Mammary epithelial cell (primary cell): Measurements from ENCODE around the gene PAN2.

Experiments used
- EZH2 ChIP-seq: IDR thresholded peaks from 2 replicates; pipeline ENCODE4 v1.6.1; 2012; ENCODE audit warnings: low read length, inconsistent platforms, borderline replicate concordance
- TF ChIP-seq, protein P1 (sequence below), 2 donors: IDR thresholded peaks in 1 of 2; conservative IDR thresholded peaks in 1 of 2; 2 replicates each; pipeline ENCODE4 v1.5.1; 2011 to 2012; ENCODE audit warnings: inconsistent platforms in 2 of 2, low read length in 2 of 2, mild to moderate bottlenecking in 2 of 2, control low read depth in 1 of 2, low read depth in 1 of 2; ENCODE audit not compliant: insufficient read depth in 1 of 2; ENCODE audit errors: extremely low read depth in 1 of 2

DNA sequence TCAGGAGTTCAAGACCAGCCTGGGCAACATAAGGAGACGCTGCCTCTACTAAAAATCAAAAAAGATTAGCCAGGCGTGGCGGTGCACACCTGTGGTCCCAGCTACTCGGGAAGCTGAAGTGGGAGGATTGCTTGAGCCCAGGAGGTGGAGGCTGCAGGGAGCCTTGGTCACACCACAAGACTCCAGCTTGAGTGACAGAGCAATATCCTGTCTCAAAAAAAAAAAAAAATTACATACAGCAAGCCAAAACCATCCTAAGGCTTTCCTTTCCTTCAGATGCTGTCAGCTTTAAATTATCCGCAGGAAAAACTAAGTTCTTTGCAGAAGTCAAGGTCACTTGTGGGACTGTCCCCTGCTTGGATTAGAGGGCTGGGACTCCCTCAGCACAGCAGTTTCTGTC lies 35.0 kb downstream of the PAN2 start:
- no peak for TF ChIP-seq EZH2
- TF ChIP-seq, protein P1, sequence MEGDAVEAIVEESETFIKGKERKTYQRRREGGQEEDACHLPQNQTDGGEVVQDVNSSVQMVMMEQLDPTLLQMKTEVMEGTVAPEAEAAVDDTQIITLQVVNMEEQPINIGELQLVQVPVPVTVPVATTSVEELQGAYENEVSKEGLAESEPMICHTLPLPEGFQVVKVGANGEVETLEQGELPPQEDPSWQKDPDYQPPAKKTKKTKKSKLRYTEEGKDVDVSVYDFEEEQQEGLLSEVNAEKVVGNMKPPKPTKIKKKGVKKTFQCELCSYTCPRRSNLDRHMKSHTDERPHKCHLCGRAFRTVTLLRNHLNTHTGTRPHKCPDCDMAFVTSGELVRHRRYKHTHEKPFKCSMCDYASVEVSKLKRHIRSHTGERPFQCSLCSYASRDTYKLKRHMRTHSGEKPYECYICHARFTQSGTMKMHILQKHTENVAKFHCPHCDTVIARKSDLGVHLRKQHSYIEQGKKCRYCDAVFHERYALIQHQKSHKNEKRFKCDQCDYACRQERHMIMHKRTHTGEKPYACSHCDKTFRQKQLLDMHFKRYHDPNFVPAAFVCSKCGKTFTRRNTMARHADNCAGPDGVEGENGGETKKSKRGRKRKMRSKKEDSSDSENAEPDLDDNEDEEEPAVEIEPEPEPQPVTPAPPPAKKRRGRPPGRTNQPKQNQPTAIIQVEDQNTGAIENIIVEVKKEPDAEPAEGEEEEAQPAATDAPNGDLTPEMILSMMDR (conservative IDR thresholded peaks at IDR 0.05 in 1 of 2, IDR thresholded peaks at IDR 0.05 in 1 of 2; ENCODE audit: extremely low read depth in 1 of 2, insufficient read depth in 1 of 2, low read depth in 1 of 2, low read length in 2 of 2) = no peak
